Endothelial cell of umbilical vein (primary cell): ENCODE measurements around the gene NSA2. TPM values are rescaled to one million over a fixed set of nuclear protein-coding genes. Genes with fewer than 3 reads are reported as not detected.

Experiments
- BruUV-seq: library from RNA; stranded (reverse); fragments of 400-500 nt; replicated peaks from 2 replicates; lab custom pipeline; 2021; lab: Mats Ljungman, UMichigan
- CTCF ChIA-PET: fragments of 300-600, 350-600 bp; sonication (Branson Sonifier 250); formaldehyde crosslinking; loops from one replicate; lab custom pipeline; 2021; ENCODE audit warnings: antibody characterized with exemption, inconsistent platforms; lab: Charles Lee
- POLR2A ChIA-PET: fragments of 300-600, 350-600 bp; sonication (Branson Sonifier 250); formaldehyde crosslinking; loops from one replicate; lab custom pipeline; 2021; ENCODE audit warnings: antibody characterized with exemption, inconsistent platforms; lab: Charles Lee
- DNase-seq: peaks from one replicate; pipeline ENCODE4 v3.0.0-alpha.2; 2011; ENCODE audit warnings: low read depth, low spot score
- FAIRE-seq: peaks from 2 replicates; lab custom pipeline; 2011; peaks lifted over from hg19 to GRCh38; lab: Jason Lieb, UNC
- H2AFZ ChIP-seq: 2 replicates; pipeline ENCODE4 v1.6.0; 2012; ENCODE audit warnings: low read depth, low read length, control low read depth, inconsistent platforms
- H3K27ac ChIP-seq: 2 replicates; pipeline ENCODE4 v1.5.1; 2011; ENCODE audit warnings: low read depth, mild to moderate bottlenecking, control low read depth, low read length, moderate library complexity; ENCODE audit not compliant: insufficient read depth
- H3K27me3 ChIP-seq, 2 experiments: 2 replicates each; pipeline versions ENCODE4 v1.6.0 to v1.6.1; 2011; ENCODE audit warnings: low read length in 2 of 2, mixed read lengths in 1 of 2; ENCODE audit not compliant: control insufficient read depth in 2 of 2, insufficient read depth in 2 of 2
- H3K36me3 ChIP-seq, 2 experiments: 2 replicates in 1 of 2; 3 replicates in 1 of 2; pipeline ENCODE4 v1.5.1; 2011; ENCODE audit warnings: low read length in 2 of 2, mild to moderate bottlenecking in 1 of 2, moderate library complexity in 1 of 2; ENCODE audit not compliant: control insufficient read depth in 2 of 2, insufficient read depth in 2 of 2; ENCODE audit errors: extremely low read depth in 1 of 2
- H3K4me1 ChIP-seq: 3 replicates; pipeline ENCODE4 v1.5.1; 2011; ENCODE audit warnings: mild to moderate bottlenecking, low read length; ENCODE audit not compliant: control insufficient read depth, insufficient read depth; ENCODE audit errors: extremely low read depth
- H3K4me2 ChIP-seq: 2 replicates; pipeline ENCODE4 v1.6.1; 2011; ENCODE audit warnings: low read length, control low read depth, mixed read lengths; ENCODE audit not compliant: insufficient read depth
- H3K4me3 ChIP-seq, 3 experiments: fragments of 200-600 bp in 1 of 3; sonication (generic), shearing (Covaris generic) in 1 of 3; replicated peaks in 1 of 3; 2 replicates each; pipeline ENCODE4 v1.5.1; 2011 to 2016; ENCODE audit warnings: control low read depth in 3 of 3, low read length in 3 of 3, mild to moderate bottlenecking in 2 of 3, inconsistent platforms in 1 of 3, low read depth in 1 of 3, moderate library complexity in 1 of 3; ENCODE audit not compliant: insufficient read depth in 1 of 3
- H3K79me2 ChIP-seq: 2 replicates; pipeline ENCODE4 v1.6.0; 2012; ENCODE audit warnings: low read length, inconsistent platforms; ENCODE audit not compliant: control insufficient read depth, insufficient read depth
- H3K9ac ChIP-seq: replicated peaks from 2 replicates; pipeline ENCODE3; 2011; ENCODE audit warnings: low read length, control low read depth; ENCODE audit not compliant: insufficient read depth; ENCODE audit errors: extremely low read depth
- H3K9me1 ChIP-seq: replicated peaks from 3 replicates; pipeline ENCODE4 v1.6.0; 2011; ENCODE audit warnings: mild to moderate bottlenecking, low read length; ENCODE audit not compliant: control insufficient read depth, insufficient read depth; ENCODE audit errors: extremely low read depth
- H3K9me3 ChIP-seq: replicated peaks from 2 replicates; pipeline ENCODE4 v1.5.1; 2012; ENCODE audit warnings: low read length, inconsistent platforms; ENCODE audit not compliant: control insufficient read depth, insufficient read depth
- H4K20me1 ChIP-seq: replicated peaks from 2 replicates; pipeline ENCODE3; 2011; ENCODE audit warnings: mild to moderate bottlenecking, low read length; ENCODE audit not compliant: control insufficient read depth, insufficient read depth; ENCODE audit errors: extremely low read depth
- EZH2 ChIP-seq: IDR thresholded peaks from 2 replicates; pipeline ENCODE4 v1.6.1; 2012; ENCODE audit warnings: borderline replicate concordance, low read depth, mild to moderate bottlenecking, moderate library complexity, low read length, inconsistent platforms; ENCODE audit not compliant: severe bottlenecking
- FOS ChIP-seq: IDR thresholded peaks from 2 replicates; pipeline ENCODE4 v1.6.1; 2011; ENCODE audit warnings: mild to moderate bottlenecking, low read length, moderate library complexity, borderline replicate concordance; ENCODE audit not compliant: insufficient read depth
- GATA2 ChIP-seq: IDR thresholded peaks from 2 replicates; pipeline ENCODE4 v1.7.0; 2011; ENCODE audit warnings: low read depth, mild to moderate bottlenecking, moderate library complexity, mixed read lengths, low read length; ENCODE audit not compliant: insufficient read length, insufficient read depth
- JUN ChIP-seq: IDR thresholded peaks from 2 replicates; pipeline ENCODE4 v1.6.1; 2011; ENCODE audit warnings: borderline replicate concordance, low read depth; ENCODE audit not compliant: insufficient read length, insufficient read depth
- MYC ChIP-seq: IDR thresholded peaks from one replicate; pipeline ENCODE4 v1.6.1; 2011; ENCODE audit warnings: mild to moderate bottlenecking, low read depth, low read length
- POLR2A ChIP-seq: IDR thresholded peaks from 2 replicates; pipeline ENCODE4 v1.6.1; 2012; ENCODE audit warnings: low read depth, mild to moderate bottlenecking, control low read depth, low read length
- POLR2AphosphoS5 ChIP-seq: IDR thresholded peaks from 2 replicates; pipeline ENCODE4 v1.6.1; 2012; ENCODE audit warnings: low read depth, mild to moderate bottlenecking, control low read depth, low read length, moderate library complexity; ENCODE audit not compliant: insufficient read depth
- dilution Hi-C: fragments of 300-500 bp; cut with MboI; formaldehyde crosslinking; loops from one replicate; pipeline ENCODE4 v1.15.0; 2019; ENCODE audit warnings: low sequenced_read_pairs; ENCODE audit not compliant: extremely low pct_ligation_motif_present
- intact Hi-C: fragments of 100-400 bp; cut with micrococcal nuclease; formaldehyde crosslinking; loops from one replicate; pipeline ENCODE4 v1.10.0; 2022
- polyA plus RNA-seq, 4 experiments: library from polyadenylated mRNA; depleted of rRNA in 3 of 4; stranded (reverse) in 3 of 4; unstranded in 1 of 4; fragments of >200 nt; gene quantifications; 2 replicates each; pipeline versions ENCODE4 v1.2.1 to v1.2.3, GENCODE V29; 2011 to 2012; ENCODE audit warnings: missing spikeins in 1 of 4
- small RNA-seq: library from RNA; depleted of rRNA; stranded (forward); fragments of <200 nt; gene quantifications from one replicate; pipeline ENCODE3, GENCODE V24; 2012; ENCODE audit warnings: low replicate concordance, low read depth; ENCODE audit not compliant: insufficient read depth, insufficient read length
- total RNA-seq: library from RNA; stranded (reverse); gene quantifications from 2 replicates; pipeline ENCODE4 v1.2.3, GENCODE V29; 2021
- TF ChIP-seq, protein P1 (sequence below), 2 donors: IDR thresholded peaks; 1 replicate in 1 of 2; 2 replicates in 1 of 2; pipeline ENCODE4 v1.5.1; 2011; ENCODE audit warnings: low read length in 2 of 2, mild to moderate bottlenecking in 2 of 2, moderate library complexity in 2 of 2, control low read depth in 1 of 2, inconsistent platforms in 1 of 2, low read depth in 1 of 2; ENCODE audit not compliant: insufficient read depth in 1 of 2; ENCODE audit errors: extremely low read depth in 1 of 2
- TF ChIP-seq, protein P2 (sequence below): IDR thresholded peaks from 2 replicates; pipeline ENCODE4 v1.6.1; 2011; ENCODE audit not compliant: insufficient read depth, insufficient read length

The NSA2 gene
- total and polyA plus RNA-seq, 2 donors (not counting 3 experiments of a cell fraction or from before 2014, with no cell fraction given): 20.7 to 73.8 TPM

DNA sequence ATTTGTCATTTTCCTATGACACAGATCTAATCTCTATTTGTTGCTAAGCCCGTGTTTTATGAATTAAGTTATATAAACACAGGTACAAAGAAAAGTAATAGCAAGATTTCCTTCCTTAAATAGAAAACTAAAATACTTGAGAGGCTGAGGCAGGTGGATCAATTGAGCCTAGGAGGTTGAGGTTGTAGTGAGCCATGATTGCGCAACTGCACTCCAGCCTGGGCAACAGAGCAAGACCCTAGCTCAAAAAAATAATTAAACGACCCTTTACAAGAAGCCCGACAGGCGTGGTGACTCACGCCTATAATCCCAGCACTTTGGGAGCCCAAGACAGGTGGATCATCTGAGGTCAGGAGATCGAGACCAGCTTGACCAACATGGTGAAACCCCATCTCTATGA, 62.4 kb downstream of the NSA2 start:
- Histone ChIP-seq H4K20me1 (no peaks in the 10 kb centered on the region), H3K27ac (no peak overlapping the region), H3K4me3 (no peak overlapping the region), H3K4me1 (no peaks in the 10 kb centered on the region), H3K79me2 (no peaks in the 10 kb centered on the region), H3K9me3 (no peaks in the 10 kb centered on the region), H3K9me1 (no peaks in the 10 kb centered on the region), H3K36me3 (no peaks in the 10 kb centered on the region), H2AFZ (no peak overlapping the region), H3K4me2 (no peak overlapping the region), H3K27me3 (peaks cover 7% of the 10 kb centered on the region in 2 experiments), H3K9ac (no peak overlapping the region)
- no TSS peak for BruUV-seq
- FAIRE-seq (no peak), DNase-seq (no peak)
- dilution Hi-C loops (no loop called here), intact Hi-C loops (no loop called here)
- no peak for TF ChIP-seq EZH2
- no peak for TF ChIP-seq GATA2
- TF ChIP-seq, protein P1, sequence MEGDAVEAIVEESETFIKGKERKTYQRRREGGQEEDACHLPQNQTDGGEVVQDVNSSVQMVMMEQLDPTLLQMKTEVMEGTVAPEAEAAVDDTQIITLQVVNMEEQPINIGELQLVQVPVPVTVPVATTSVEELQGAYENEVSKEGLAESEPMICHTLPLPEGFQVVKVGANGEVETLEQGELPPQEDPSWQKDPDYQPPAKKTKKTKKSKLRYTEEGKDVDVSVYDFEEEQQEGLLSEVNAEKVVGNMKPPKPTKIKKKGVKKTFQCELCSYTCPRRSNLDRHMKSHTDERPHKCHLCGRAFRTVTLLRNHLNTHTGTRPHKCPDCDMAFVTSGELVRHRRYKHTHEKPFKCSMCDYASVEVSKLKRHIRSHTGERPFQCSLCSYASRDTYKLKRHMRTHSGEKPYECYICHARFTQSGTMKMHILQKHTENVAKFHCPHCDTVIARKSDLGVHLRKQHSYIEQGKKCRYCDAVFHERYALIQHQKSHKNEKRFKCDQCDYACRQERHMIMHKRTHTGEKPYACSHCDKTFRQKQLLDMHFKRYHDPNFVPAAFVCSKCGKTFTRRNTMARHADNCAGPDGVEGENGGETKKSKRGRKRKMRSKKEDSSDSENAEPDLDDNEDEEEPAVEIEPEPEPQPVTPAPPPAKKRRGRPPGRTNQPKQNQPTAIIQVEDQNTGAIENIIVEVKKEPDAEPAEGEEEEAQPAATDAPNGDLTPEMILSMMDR (IDR thresholded peaks at IDR 0.05; ENCODE audit: extremely low read depth in 1 of 2, insufficient read depth in 1 of 2, low read depth in 1 of 2, low read length in 2 of 2): no peak
- TF ChIP-seq FOS: no peak
- TF ChIP-seq, protein P2, sequence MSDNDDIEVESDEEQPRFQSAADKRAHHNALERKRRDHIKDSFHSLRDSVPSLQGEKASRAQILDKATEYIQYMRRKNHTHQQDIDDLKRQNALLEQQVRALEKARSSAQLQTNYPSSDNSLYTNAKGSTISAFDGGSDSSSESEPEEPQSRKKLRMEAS: no peak
- no peak for TF ChIP-seq MYC
- TF ChIP-seq POLR2AphosphoS5: no peak
- no peak for TF ChIP-seq POLR2A
- no peak for TF ChIP-seq JUN
- ChIA-PET POLR2A (no interaction called here), CTCF (no interaction called here)

Small RNA genes within 50 kb of the gene (small RNA-seq; reads per million reads assigned to genes)
- gene RNU6-658P: not detected

Other genes with a start within 250 kb of the NSA2 start
- 42.2 and 53.6 TPM in 2 replicates for gene ENC1, start 126.5 kb upstream of the NSA2 start, total RNA-seq
- gene ENC1, start 126.5 kb upstream of the NSA2 start, polyA plus RNA-seq: 53.3 and 59.7 TPM in 2 replicates
- gene HEXB, start 82.0 kb upstream of the NSA2 start, total RNA-seq: 176 and 182 TPM in 2 replicates
- gene HEXB, start 82.0 kb upstream of the NSA2 start, polyA plus RNA-seq: 126 and 128 TPM in 2 replicates
- gene GFM2, start 132 bp upstream of the NSA2 start, total RNA-seq: 23.3 and 29.0 TPM in 2 replicates
- gene GFM2, start 132 bp upstream of the NSA2 start, polyA plus RNA-seq: 11.5 and 16.5 TPM in 2 replicates
- 0.62 and 0.72 TPM in 2 replicates for gene FAM169A, start 99.1 kb downstream of the NSA2 start, total RNA-seq
- gene FAM169A, start 99.1 kb downstream of the NSA2 start, polyA plus RNA-seq: 0.06 and 0.14 TPM in 2 replicates